Measurements from ENCODE around the gene TLE6.
"Not testable (repeated sequence)": the region's sequence is repeated elsewhere in the genome, so short reads cannot be mapped to it uniquely, and the experiment has no call there.

Gene TLE6

GRCh38 chr19:2977001-2977745 lies at the start of gene TLE6:
Gene TLE6 (plus strand): TSS chr19:2977564. CDS start chr19:2978234, 670 bp downstream.
- peak; percentile 92 for DNase-seq

GRCh38 chr19:2933490-2933910 lies 43.9 kb upstream of the TLE6 start:
- no peak for DNase-seq

GRCh38 chr19:2935863-2936262 lies 41.5 kb upstream of the TLE6 start:
- DNase-seq = not testable (repeated sequence)

GRCh38 chr19:2942928-2943640 lies 34.3 kb upstream of the TLE6 start:
- no peak for DNase-seq

- DNase-seq = no peak
These were observed 33.0 kb upstream of the TLE6 start for GRCh38 chr19:2944403-2944774.

GRCh38 chr19:2944775-2945574 lies 32.4 kb upstream of the TLE6 start, which contains the start of gene ZNF77:
Gene ZNF77 (minus strand): TSS chr19:2944971. CDS start chr19:2944840, 131 bp downstream.
- peak; percentile 98 for DNase-seq

- no peak for DNase-seq
These were observed 31.7 kb upstream of the TLE6 start for GRCh38 chr19:2945575-2946184.

GRCh38 chr19:2949939-2950285 lies 27.5 kb upstream of the TLE6 start:
- no peak for DNase-seq

GRCh38 chr19:2950286-2951124 lies 26.9 kb upstream of the TLE6 start:
- peak; percentile 99 for DNase-seq

GRCh38 chr19:2952953-2953481 lies 24.3 kb upstream of the TLE6 start:
- DNase-seq = no peak

- no peak for DNase-seq
These were observed 20.2 kb upstream of the TLE6 start for GRCh38 chr19:2957160-2957559.

- DNase-seq = no peak
These were observed 17.2 kb upstream of the TLE6 start for GRCh38 chr19:2960120-2960519.

- peak; percentile 61 for DNase-seq
These were observed 15.2 kb upstream of the TLE6 start for GRCh38 chr19:2962018-2962670.

GRCh38 chr19:2963122-2963521 lies 14.2 kb upstream of the TLE6 start:
- DNase-seq = no peak

GRCh38 chr19:2963631-2964030 lies 13.7 kb upstream of the TLE6 start:
- DNase-seq = not testable (repeated sequence)

- DNase-seq = no peak
These were observed 12.5 kb upstream of the TLE6 start for GRCh38 chr19:2964874-2965273.

- no peak for DNase-seq
These were observed 9.4 kb upstream of the TLE6 start for GRCh38 chr19:2967972-2968371.

GRCh38 chr19:2969104-2969504 lies 8.3 kb upstream of the TLE6 start:
- no peak for DNase-seq

- DNase-seq = no peak
These were observed 7.0 kb upstream of the TLE6 start for GRCh38 chr19:2970201-2970835.

GRCh38 chr19:2973229-2973628 lies 4.1 kb upstream of the TLE6 start:
- DNase-seq = no peak

Measured in GDM1 (cell line).